Measurements from ENCODE around the gene POLE.

POLE gene

DNA sequence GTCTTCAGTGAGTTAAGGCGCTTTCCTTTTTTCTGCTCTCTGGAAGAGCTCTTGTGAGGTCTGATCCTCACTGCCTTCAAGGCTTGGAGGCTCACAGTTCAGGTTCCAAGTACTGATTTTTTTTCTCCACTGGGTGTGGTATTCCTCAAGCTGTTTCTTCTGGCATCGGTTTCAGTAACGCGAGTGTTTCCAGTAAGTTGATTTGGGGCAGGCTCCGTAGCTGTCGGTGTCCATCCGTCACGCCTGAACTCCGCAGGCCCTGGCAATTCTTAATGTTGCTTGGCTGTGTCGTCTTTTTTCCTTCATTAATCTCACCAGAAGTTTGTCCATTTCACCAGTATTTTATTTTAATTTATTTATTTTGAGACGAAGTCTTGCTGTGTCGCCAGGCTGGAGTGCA, 107.4 kb downstream of the POLE start:
- DNase-seq (ENCODE audit: low spot score), result no peak

DNA sequence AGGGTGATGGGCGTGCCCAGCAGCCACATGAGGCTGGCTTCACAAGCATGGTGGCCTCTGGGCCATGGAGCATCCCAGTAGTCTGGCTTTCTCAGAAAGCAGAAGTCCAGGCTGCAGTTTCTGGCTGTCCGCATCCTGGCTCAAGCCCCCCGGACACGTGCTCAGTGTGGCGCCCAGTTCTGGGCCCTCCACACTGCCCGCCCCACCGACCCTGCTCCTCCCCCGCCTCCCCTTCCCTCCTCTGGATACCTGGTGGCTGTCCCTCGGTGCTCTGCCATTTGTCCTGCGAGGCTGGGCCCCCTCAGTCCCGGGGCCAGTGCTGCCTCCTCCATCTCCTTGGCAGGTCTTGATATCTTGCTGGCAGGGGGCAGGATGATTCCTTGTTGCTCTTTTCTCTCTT, 108.3 kb downstream of the POLE start:
- DNase-seq (ENCODE audit: low spot score), result no peak

DNA sequence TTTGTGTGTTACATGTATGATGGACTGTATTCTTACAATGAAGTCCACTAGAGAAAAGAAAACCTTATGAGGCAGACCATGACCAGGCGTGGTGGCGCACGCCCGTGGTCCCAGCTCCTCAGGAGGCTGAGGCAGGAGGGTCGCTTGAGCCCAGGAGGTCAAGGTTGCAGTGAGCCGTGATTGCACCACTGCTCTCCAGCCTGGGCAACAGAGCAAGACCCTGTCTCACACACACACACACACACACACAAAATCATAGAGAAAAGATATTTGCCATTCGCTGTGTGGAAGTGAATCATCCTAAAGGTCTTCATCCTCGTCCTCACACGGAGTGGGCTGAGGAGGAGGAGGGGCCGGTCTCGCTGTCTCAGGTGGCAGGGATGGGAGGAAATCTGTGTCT, 109.0 kb downstream of the POLE start:
- no peak for DNase-seq (ENCODE audit: low spot score)

DNA sequence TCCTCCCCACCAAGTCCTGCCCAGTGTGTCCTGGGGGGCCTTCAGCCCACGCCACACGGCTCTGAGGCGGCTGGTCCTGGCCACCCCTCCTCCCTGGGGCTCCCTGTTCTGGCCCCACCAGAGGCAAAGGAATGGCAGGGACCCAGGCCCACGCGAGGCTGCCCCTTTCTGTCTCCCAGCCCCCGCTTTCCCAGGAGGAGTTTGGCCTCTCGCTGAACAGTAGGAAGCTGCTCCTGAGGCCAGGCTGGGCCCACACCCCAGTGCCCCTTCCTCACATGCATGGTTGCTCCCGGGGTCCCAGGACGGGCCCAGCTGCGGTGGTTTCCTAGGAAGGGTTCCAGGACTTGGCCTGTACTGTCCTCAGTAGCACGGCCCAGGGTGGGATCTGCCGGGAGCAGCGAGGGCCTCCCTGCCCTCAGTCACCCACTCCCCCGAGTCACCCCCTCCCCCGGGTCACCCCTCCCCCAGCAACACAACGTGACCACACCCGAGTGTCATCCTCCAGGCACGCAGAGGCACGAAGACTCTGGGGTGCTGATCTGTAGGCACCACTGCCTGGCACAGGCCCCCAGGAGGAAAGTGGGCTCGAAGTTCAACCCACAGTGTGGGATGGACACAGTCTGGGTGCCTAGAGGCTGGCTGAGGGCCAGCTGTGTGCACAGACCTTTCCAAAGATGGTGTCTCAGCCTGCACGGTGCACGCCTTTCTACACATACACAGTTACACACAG, 109.8 kb downstream of the POLE start:
- DNase-seq (ENCODE audit: low spot score), result no peak

DNA sequence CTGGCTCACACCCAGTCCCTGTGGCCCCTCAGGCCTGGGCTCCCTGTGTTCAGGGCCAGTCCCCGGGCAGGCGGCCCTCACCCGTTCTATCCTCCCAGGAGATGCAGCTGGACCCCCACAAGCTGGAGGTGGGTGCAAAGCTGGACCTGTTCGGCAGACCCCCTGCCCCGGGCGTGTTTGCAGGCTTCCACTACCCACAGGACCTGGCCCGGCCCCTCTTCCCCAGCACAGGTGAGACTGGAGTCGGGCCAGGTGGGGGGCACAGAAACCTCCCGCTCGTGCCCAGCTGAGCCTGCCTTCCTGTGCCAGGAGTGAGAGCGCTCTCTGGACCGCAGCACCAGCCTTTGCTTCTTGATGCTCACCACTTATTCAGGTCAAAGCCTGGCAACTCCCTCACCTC, 110.4 kb downstream of the POLE start:
- DNase-seq (ENCODE audit: low spot score), result no peak

DNA sequence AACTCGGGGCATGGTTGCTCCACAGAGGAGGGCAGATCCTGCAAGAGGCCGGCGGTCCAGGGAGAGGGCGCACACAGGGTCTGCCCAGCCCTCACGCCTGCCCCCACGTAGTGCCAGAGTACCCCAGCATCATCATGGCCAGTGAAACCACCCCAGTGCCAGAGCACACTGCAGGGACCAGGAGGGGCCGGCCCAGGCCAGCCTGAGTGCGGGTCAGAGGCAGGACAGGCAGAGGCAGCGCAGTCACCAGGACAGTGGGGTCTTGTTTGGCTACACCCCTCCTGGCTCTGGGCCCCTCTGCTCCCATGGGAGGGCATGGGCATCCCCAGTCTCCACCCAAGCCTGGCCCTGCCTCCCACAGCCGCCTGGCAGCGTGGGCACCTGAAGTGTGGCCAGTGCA, 111.5 kb downstream of the POLE start:
- DNase-seq (ENCODE audit: low spot score), result no peak

DNA sequence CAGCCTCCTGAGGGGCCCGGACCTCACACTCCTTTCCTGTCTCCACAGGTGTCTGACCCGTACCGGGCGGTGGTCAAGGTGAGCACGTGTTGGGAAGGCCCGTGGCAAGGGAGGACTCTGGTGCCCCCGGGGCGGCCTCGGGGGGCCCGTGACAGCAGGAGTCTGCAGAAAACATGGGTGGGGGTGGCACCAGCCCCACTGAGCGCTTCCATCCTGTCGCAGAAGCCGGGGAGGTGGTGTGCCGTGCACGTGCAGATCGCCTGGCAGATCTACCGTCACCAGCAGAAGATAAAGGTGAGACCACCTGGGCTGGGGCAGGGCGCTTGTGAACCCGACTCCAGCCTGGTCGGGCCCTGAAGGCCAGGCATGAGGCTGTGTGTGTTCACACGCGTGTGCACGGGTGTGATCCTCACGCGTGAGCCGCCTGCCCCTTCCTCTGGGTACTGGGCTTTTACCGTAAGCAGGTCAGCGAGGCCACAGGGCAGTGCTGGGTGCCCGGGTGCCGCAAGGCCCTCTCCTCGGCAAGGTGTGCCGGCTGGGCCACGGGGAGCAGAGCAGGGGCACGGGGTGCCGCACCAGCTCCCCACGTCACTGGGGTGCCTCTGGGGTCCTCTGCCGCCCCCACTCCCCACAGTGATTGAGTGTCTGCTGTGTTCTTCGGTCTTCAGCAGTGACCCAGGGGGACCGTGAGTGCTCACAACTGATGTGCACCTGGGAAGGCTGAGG, 112.7 kb downstream of the POLE start:
- no peak for DNase-seq (ENCODE audit: low spot score)
